Calu3 (cell line): ENCODE measurements around the gene CYB5D1. TPM values are rescaled to one million over a fixed set of nuclear protein-coding genes. Genes with fewer than 3 reads are reported as not detected.

ENCODE experiments used
- BruUV-seq: library from RNA; stranded (reverse); fragments of 400-500 nt; replicated peaks from 2 replicates; lab custom pipeline; 2021; lab: Mats Ljungman, UMichigan
- CTCF ChIA-PET: fragments of 300-600 bp; sonication (Branson Sonifier 250); formaldehyde crosslinking; loops from one replicate; lab custom pipeline; 2022; ENCODE audit warnings: antibody characterized with exemption; lab: Charles Lee
- DNase-seq: peaks from one replicate; pipeline ENCODE4 v3.0.0; 2022
- H3K27ac Mint-ChIP-seq: one replicate; pipeline ENCODE4 v1.8.0; 2022; ENCODE audit warnings: mixed read lengths; ENCODE audit not compliant: unreplicated experiment
- H3K27me3 Mint-ChIP-seq: one replicate; pipeline ENCODE4 v1.8.0; 2022; ENCODE audit warnings: mixed read lengths; ENCODE audit not compliant: unreplicated experiment
- H3K36me3 Mint-ChIP-seq: one replicate; pipeline ENCODE4 v1.8.0; 2022; ENCODE audit warnings: mild to moderate bottlenecking, moderate library complexity, mixed read lengths; ENCODE audit not compliant: insufficient read depth, unreplicated experiment
- H3K4me1 Mint-ChIP-seq: one replicate; pipeline ENCODE4 v1.8.0; 2022; ENCODE audit warnings: mild to moderate bottlenecking, low read depth, mixed read lengths; ENCODE audit not compliant: unreplicated experiment
- H3K4me3 Mint-ChIP-seq: one replicate; pipeline ENCODE4 v1.8.0; 2022; ENCODE audit warnings: mild to moderate bottlenecking, low read depth, moderate library complexity, mixed read lengths; ENCODE audit not compliant: unreplicated experiment
- H3K9me3 Mint-ChIP-seq: one replicate; pipeline ENCODE4 v1.8.0; 2022; ENCODE audit warnings: low read depth, mixed read lengths; ENCODE audit not compliant: unreplicated experiment
- intact Hi-C: fragments of 100-400 bp; cut with micrococcal nuclease; formaldehyde crosslinking; loops from one replicate; pipeline ENCODE4 v1.10.0; 2022; ENCODE audit not compliant: unreplicated experiment
- total RNA-seq: library from RNA; stranded (reverse); gene quantifications from 2 replicates; pipeline ENCODE4 v1.2.3, GENCODE V29; 2022
- TF ChIP-seq, protein P1 (sequence below): fragments of 200-600 bp; IDR thresholded peaks from one replicate; pipeline ENCODE4 v1.8.0; 2022; ENCODE audit warnings: antibody characterized with exemption; ENCODE audit not compliant: unreplicated experiment

The CYB5D1 gene
- total RNA-seq, 1 experiment from 2014 or later: 8.0 TPM

DNA sequence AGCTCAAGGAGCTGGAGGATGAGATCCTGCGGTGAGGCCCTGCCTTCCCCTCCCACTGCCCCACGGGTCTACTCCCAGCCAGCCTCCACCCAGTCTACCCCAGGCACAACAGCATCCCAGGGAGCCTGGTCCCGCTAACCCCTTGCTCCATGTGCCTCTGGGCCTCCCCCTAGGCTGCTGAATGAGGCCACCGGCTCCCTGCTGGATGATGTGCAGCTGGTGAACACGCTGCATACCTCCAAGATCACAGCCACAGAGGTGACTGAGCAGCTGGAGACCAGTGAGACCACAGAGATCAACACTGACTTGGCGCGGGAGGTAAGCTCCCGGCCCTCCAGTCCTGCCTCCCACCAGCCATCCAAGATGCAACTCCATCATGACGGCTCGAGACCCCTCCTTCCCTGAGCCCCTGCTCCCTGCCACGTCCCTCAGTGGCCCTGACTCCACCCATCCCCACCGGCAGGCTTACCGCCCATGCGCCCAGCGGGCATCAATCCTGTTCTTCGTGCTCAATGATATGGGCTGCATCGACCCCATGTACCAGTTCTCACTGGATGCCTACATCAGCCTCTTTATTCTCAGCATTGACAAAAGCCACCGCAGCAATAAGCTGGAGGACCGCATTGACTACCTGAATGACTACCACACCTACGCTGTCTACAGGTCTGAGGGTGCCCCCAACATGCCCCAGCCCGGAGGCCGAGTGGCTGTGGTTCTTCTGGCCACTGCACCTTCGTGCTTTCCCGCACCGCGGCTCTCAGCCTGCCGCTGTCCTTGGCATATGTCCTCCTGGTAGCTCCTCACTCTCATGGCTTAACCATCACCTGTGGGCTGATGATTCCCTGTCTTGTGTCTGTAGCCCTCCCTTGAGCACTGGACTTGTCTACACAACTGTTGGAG is 38.8 kb upstream of the CYB5D1 start:
- H3K9me3 Mint-ChIP-seq: no peaks in the 10 kb centered on the region
- H3K27ac Mint-ChIP-seq: no peak overlapping the region
- CTCF ChIA-PET: interaction anchor here (1.0 kb wide), 1 partner anchor 14 kb away, joined by 3 read pairs; no protein-coding TSS in a partner anchor
- peaks cover 62% of the 10 kb centered on the region for H3K27me3 Mint-ChIP-seq
- no peak overlapping the region for H3K4me3 Mint-ChIP-seq
- no TSS peak for BruUV-seq
- DNase-seq: no peak
- intact Hi-C loops: no loop called here
- TF ChIP-seq, protein P1, sequence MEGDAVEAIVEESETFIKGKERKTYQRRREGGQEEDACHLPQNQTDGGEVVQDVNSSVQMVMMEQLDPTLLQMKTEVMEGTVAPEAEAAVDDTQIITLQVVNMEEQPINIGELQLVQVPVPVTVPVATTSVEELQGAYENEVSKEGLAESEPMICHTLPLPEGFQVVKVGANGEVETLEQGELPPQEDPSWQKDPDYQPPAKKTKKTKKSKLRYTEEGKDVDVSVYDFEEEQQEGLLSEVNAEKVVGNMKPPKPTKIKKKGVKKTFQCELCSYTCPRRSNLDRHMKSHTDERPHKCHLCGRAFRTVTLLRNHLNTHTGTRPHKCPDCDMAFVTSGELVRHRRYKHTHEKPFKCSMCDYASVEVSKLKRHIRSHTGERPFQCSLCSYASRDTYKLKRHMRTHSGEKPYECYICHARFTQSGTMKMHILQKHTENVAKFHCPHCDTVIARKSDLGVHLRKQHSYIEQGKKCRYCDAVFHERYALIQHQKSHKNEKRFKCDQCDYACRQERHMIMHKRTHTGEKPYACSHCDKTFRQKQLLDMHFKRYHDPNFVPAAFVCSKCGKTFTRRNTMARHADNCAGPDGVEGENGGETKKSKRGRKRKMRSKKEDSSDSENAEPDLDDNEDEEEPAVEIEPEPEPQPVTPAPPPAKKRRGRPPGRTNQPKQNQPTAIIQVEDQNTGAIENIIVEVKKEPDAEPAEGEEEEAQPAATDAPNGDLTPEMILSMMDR: no peak
- no peaks in the 10 kb centered on the region for H3K4me1 Mint-ChIP-seq
- no peaks in the 10 kb centered on the region for H3K36me3 Mint-ChIP-seq

GRCh38 chr17:7820231-7820630 is 37.6 kb upstream of the CYB5D1 start:
- BruUV-seq: no TSS peak
- TF ChIP-seq, protein P1: no peak
- Mint-ChIP-seq H3K9me3 (no peaks in the 10 kb centered on the region), H3K4me3 (no peak overlapping the region), H3K4me1 (peaks cover 6% of the 10 kb centered on the region), H3K36me3 (no peaks in the 10 kb centered on the region), H3K27ac (no peak overlapping the region), H3K27me3 (peaks cover 75% of the 10 kb centered on the region)
- DNase-seq: no peak
- CTCF ChIA-PET: no interaction called here
- intact Hi-C loops: no loop called here

DNA sequence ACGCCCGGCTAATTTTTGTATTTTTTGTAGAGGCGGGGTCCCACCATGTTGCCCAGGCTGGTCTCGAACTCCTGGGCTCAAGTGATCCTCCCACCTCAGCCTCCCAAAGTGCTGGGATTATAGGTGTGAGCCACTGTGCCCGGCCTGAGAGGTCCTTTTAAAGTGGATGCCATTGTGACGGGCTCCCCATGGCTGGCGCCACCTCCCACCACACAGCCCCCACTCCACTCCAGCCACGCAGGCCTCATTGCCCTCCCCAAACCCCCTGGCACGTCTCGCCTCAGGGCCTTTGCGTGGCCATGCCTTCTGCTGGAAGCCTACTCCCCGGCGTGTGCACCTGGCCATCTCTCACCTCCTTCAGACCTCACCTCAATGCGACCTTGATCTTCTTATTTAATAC is 35.7 kb upstream of the CYB5D1 start:
- BruUV-seq: no TSS peak

GRCh38 chr17:7823581-7824001 is 34.2 kb upstream of the CYB5D1 start:
- Mint-ChIP-seq H3K36me3 (no peaks in the 10 kb centered on the region), H3K27ac (no peak overlapping the region), H3K9me3 (no peaks in the 10 kb centered on the region), H3K27me3 (peaks cover 78% of the 10 kb centered on the region), H3K4me3 (no peak overlapping the region), H3K4me1 (peaks cover 8% of the 10 kb centered on the region)
- CTCF ChIA-PET: interaction anchor here (0.7 kb wide), 1 partner anchor 81 kb away, joined by 3 read pairs; no protein-coding TSS in a partner anchor
- TF ChIP-seq, protein P1: no peak
- DNase-seq: no peak
- intact Hi-C loops: no loop called here
- no TSS peak for BruUV-seq

More for the DNA sequence above, 35.7 kb upstream of the CYB5D1 start:
- Mint-ChIP-seq H3K9me3 (no peaks in the 10 kb centered on the region), H3K36me3 (no peaks in the 10 kb centered on the region), H3K27ac (no peak overlapping the region), H3K27me3 (peaks cover 80% of the 10 kb centered on the region), H3K4me1 (peaks cover 8% of the 10 kb centered on the region), H3K4me3 (no peak overlapping the region)
- no peak for DNase-seq
- intact Hi-C loops: loop anchor here (1.0 kb wide), 1 partner anchor 35 kb away; the partner anchor contains the start of gene NAA38
- CTCF ChIA-PET: interaction anchor here (0.6 to 1.7 kb wide), 3 partner anchors 9 to 189 kb away, joined by 3 to 5 read pairs (median 5); partner anchors contain the start of gene NAA38
- TF ChIP-seq, protein P1: no peak
